SKM-1 treated with dmso at 0.1 percent for 144 hours (cell line): ENCODE results near the gene PRDM11.
"Not testable (repeated sequence)": the region's sequence is repeated elsewhere in the genome, so short reads cannot be mapped to it uniquely, and the experiment has no call there.

Experiments used
- DNase-seq: peaks from one replicate; lab custom pipeline; 2025; ENCODE audit not compliant: unreplicated experiment; lab: John Stamatoyannopoulos, UW

Gene PRDM11

DNA sequence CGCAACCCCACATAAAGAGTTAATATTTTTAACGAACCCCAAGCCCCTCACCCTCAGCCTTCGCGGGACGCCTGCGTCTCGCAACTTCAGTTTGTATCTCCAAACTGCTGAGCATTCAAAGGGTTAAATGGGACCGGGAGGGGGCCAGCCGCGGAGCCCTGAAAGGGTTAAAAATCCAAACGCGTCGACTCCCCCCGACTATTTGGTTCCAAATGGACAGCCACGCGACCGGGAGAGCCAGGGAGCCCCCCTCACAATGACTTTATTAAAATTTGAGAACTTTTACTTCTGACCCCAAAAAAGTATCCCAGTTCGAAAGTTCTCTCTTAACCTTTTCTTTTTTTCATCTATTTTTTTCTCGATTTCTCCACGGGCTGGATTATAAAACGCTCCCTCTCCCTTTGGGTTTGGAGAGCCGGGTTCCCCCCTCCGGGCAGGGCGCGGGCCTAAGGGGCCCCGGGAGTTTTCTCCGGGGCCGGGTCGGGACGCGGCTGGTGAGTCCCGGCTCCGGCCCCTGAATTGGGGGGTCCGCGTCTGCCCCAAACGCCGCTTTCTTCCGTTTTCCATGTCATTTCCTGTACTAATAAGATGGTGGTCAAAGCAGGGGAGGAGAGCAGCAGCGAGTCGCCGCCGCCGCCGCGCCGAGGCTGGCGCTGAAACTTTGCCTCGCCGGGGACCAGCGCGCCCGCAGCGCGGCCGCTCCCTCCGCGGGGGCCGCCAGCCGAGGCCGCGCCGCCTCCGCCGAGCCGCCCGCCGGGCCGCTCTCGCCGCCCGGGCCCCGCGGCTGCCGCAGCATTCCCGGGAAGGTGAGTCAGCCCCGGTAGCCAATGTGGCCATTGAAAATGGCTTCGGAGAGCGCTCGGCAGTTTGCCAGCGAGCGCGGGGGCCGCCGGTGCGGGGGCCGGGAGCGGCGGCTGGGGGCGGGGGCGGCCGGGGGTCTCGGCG is at the start of gene PRDM11:
Gene PRDM11, plus strand, starts transcription at position 568 of the 945 bp plus-strand sequence. CDS start 35,128 bp downstream, outside the sequence.
- DNase-seq = peak; percentile 32

DNA sequence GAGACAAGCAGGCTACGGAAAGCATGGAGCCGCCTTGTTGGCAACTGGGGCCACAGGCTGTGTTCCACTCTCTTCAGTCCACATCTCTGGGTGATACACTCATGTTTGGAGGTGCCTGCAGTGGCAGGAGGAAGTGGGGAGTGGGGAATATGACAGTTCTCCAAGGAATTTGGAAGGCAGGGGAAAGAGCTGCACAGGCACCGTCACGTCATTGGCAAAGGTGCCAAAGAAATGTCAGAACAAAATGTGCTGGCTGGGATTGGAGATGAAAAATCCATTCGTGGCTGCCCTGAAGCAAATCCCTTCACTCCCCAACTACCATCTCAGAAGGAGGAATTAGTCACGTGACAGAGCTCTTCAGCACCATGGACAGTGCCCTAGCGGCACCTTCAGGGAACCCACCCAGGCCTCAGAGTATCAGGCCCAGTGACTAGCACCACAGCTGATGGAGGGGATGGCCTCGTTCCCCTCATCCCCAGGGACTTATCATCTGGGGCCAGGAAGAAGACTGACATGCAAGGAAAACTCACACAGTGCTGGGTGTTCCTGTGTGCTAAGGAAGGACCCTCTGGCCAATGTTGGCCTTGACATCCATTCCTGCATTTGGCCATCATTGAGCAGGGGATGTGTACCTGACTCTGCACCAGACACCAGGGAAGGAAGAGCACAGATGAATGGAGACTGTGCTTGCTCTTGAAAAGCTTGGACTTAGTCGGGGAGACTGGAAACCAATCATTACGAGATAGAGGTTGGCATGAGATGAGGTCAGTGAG is 48.5 kb upstream of the PRDM11 start:
- no peak for DNase-seq

DNA sequence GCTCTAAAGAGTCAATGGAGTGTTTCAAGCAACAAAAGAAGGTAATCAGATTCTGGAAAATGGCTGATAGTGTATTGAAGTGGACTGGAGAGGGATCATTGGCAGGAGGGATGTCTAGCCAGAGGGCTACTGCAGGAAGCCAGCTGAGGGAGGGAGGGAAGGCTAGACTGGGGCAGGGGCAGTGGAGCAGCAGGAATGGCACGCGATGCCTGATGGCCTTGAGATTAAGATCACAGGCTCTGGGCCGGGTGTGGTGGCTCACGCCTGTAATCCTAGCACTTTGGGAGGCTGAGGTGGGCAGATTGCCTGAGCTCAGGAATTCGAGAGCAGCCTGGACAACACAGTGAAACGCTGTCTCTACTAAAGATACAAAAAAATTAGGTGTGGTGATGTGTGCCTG is 47.5 kb upstream of the PRDM11 start:
- DNase-seq = no peak

DNA sequence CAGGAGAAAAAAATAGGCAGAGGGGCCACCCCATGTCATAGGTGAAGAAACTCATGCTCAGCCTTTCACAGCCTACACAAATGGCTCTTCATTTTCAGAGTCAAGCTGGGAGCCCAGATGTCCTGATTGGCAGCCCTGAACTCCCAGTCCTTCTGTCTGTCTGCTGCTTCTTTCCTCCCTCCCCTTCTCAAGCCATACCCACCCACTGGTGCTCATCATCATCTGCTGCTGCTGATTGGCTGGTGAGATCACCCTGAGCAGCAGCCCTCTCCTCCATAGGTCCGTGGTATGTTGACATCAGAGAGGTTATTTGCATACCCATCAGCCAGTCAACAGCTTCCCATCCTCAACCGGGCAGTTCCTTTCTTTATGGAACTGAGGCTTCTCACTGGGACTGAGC is 46.1 kb upstream of the PRDM11 start:
- peak; percentile 22 for DNase-seq

DNA sequence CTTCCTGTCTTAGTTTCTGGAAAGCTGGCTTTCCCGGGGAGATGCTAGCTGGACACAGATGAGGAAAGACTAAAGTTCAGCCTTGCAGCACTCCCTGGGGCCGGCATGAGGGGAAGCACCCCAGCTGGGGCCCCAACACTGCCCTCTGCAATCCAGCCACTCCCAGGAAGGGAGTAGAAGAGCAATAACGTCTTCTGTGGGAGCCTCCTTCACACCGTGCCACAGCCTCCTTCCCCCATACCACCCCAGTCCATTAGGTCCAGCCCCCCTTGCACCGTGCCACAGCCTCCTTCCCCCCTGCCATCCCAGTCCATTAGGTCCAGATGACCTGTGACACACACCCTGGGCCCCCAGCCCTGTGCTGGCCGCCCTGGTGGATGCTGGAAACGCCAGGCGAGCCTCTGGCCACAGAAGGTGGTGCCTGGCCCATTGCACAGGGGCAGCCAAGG is 44.1 kb upstream of the PRDM11 start:
- DNase-seq = peak; percentile 37

DNA sequence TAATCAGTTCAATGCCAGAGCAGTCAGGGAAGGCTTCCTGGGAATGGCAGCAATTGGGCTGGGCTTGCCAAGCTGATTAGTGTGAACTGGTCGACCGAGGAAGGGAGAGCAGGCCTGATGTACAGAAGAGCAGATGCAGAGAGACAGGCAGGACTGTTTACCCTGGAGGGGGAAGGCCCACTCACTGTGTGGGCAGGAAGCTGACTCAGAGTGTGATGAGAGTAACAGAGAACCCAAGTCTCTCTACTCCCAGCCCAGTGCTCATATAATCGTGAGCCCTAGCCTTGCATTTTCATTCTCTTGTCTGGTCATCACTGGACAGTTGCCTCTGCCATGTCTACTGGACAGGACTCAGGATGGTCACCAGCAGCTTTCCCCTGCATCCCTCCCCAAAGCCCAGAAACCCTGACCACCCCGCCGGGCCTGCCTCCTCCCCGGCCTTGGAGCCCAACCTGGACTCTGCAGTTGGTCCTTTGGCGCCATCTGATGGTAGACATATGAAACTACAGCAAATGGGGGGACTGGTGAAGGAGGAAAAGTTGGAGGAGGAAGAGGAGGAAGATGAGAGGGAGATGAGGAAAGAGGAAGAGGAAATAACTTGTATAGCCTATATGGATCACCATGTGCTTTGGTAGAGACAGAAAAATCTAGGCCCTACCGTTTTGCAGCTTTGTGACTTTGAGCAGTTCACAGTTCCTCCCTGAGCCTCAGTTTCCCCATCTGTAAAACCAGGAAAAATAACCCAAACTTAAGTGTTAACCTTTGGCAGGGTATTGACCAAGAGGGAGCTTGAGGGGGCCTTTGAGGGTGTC is 43.4 kb upstream of the PRDM11 start:
- DNase-seq = peak; percentile 84

DNA sequence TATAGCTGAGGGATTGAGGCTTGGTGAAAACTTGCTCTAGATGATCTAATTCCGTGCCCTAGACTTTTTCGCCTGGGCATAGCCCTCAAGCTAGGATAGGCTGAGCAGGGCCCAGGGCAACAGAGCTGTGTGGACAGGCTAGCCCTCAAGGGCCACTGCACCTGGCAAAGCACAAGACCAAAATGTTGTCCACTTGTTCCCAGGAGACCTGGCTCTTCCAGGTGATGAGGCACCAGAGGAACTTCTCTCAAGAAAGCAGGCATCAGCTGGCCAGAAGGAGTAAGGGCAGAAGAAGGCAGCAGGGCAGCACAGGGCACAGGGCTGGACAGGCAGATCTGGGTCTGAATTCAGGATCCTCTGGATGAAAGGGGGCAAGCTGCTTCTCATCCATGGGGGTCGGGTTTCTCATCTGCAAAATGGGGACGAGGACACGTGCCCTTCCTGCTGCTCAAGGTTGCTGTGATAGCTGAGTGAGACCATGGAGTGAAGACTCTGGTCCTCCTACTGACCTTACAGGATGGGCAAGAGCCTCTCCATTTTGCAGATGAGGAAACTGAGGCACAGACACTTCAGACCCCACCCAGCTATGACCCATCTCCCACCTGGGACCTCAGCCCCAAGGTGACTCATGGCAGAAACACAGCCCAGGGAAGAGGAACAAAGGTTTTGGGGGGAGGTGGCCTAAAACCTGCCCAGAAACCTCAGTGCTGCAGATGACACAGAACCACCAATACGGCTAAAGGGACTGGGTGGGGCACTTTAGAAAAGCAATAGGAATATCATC is 42.2 kb upstream of the PRDM11 start:
- no peak for DNase-seq

DNA sequence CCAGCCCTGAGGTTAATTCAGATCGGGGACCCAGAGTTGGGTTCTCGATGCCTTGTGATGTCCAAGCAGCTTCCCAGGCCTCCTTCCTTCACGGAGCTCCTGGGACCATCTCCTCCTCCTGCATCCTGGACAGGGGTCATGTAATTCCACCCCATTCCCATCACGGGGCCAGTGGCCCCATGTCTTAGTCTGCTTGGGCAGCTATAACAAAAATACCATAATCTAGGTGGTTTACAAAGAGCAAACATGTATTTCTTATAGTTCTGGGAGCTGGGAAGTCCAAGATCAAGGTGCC is 41.7 kb upstream of the PRDM11 start:
- DNase-seq = no peak

DNA sequence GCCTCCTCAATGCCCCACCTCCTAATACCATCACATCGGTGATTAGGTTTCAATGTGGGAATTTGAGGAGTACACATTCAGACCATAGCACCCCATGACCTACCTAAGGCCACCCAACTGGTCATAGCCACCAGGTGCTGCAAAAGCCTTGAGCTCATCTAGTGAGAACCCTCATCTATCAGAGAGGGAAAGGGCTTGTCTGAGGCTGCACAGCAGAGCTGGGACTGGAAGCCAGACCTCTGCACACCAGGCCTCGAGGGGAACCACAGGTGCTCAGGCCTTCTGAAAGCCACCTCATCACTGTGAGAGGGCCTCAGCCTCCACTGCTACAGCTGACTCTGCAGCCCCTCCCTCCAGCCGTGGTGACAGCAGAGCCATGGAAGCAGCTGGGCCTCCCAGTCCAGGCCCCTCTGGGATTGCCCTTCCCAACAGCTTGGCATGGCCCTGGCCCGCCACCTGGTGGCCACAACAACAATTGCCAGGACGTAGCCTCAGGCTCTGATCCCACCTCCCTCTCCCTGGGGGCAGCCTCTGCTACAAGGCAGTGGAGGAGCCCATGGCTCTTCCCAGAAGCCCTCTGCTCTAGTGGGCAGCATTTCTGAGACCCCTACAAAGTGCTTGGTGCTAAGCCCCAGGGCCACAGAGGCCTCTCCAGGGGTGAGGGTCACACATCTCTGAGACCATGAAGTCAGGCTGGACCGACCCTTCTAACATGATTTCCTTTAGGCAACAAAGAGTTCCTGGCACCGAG is 41.0 kb upstream of the PRDM11 start:
- peak; percentile 36 for DNase-seq

DNA sequence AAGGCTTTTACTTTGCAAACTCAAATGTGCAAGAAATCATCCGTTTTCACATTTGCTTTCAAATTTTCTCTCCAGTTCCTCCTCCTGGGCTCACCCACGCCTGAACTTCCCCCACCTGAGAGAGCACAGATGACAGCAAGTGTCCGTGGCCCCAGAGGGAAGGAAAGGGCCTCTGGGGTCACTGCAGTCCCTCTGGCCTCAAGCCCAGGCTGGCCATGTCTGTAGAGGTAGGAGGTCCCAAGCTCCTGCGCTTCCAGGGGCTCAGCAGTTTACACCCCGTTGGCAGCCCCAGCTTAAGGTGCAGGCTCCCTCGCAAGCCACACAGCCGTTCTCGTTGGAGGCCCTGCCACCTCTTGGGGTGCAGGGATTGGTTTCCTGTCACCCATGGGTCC is 40.5 kb upstream of the PRDM11 start:
- no peak for DNase-seq

DNA sequence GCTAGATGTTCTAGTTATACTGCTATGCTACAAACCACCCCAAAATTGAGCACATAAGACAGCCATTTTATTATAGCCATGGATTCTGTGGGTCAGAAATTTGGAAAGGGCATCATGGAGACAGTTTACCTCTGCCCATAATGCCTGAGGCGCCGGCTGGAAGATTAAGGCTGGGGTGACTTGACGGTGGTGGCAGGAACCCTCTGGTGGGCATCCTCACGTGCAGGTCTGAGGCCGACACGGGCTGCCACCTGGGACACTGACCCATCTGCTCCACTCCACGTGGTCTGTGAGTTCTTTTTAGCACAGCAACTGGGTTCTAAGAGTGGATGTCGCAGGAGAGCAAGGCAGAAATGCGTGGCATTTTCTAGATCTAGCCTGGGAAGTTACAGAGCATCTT is 40.0 kb upstream of the PRDM11 start:
- DNase-seq = no peak

DNA sequence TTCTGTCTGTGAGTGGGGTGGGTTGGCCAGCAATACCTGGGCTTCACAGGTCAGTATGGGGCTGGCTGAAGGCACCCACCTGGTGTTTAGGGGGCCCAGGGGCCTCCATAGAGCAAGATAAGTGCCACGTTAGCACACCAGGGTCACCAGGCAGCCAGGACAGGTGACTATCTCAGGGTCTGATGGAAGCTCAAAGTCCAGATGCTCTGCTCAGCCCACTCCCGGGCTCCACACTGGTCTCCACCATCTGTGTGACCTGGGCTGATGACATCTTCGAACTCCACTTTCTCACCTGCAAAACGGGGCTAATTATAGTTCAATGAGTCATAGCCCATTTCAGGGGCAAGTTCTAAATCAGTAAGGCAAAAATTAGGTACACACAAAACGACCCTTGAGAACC is 39.4 kb upstream of the PRDM11 start:
- no peak for DNase-seq

DNA sequence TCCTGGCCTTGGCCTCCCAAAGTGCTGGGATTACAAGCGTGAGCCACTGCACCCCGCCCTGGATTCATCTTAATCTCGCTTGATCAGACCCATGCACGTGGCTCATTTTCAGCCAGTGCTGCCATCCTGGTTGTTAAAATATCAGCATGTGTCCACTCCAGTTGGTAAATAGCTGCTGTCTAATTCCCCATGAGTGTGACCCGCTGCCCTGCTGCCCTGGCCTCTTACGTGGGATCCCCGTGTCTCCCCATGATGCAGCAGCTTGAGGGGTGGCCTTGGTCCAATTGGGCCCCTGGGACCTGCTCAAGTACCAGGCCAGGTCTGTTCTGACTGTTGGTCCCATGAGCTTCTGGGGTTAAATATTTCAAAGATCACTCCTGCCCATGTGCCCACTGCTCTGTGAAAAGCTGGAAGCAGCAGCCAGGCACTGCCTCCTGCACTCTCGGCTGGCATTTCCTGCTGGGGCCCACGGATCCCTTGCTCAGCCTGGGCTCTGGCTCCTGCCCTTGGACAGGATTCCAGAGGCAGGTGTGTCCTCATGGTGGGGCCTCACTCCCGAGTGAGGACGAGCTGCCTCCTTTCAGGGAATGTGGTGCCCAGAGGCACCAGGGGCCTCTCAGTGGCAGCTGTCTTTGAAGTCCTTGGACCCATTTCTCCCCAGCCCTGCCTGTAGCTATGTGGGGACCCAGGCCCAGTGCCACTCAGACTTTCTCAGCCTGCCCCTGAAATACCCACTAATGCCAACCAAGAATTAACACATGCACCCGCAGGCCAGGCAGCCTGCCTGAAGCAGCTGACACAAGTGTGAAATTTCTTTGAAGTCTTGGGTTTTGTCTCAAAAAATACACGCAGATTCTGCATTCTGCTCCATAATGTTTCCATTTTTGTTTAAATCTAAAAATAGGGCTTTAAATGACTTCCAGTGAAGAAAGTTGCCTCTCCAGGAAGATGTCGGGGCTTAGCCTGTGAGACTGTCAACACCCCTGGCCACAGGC is 38.1 kb upstream of the PRDM11 start:
- DNase-seq = no peak

DNA sequence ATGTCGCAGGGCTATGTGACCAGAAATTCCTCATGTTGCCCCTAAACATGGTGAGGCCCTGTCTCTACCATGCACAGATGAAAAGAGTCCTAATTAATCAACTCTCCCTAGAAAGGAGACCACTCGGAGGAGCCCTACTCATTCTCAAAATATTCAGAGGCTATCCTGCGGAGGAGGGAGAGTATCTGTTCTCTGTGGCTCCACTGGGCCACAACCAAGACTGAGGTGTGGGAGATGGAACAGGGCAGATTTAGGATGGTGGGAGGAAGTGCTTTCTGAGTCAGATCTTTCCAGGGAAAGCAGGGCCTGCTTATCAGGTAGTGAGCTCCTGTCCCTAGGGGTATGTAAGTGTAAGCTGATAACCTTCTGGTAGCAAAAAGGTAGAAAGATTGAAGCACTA is 37.0 kb upstream of the PRDM11 start:
- DNase-seq = no peak

DNA sequence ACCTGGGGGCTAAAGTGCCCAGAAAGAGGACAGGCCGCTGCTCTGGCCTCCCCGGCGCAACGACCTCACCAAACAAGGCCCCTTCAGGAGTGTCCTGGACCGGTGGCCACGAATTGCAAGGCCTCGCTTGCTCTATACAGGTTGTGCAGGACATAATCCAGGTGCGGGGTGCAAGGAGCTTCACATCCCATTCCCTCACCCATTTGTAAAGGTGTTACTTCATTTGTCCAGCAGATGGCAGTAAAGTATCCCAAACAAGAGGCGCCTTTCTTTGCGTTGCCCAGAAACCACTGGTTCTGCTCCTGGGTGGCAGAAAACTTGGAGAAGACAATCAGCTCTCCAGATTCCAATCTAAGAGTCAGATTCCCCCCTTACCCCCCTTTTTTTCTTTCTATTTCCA is 35.9 kb upstream of the PRDM11 start:
- peak; percentile 47 for DNase-seq

DNA sequence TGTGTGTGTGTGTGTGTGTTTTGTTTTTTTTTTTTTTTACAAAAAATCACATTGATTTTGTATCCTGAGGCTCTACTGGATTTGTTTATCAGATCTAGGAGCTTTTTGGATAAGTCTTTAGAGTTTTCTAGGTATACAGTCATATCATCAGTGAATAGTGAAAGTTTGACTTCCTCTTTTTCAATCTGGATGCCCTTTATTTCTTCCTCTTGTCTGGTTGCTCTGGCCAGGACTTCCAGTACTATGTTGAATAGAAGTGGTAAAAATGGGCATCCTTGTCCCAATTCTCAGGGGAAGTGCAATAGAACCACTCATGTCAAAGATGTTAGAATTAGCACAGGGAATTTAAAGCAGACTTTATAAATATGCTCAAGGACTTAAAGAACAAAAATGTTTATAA is 32.6 kb upstream of the PRDM11 start:
- DNase-seq = no peak

DNA sequence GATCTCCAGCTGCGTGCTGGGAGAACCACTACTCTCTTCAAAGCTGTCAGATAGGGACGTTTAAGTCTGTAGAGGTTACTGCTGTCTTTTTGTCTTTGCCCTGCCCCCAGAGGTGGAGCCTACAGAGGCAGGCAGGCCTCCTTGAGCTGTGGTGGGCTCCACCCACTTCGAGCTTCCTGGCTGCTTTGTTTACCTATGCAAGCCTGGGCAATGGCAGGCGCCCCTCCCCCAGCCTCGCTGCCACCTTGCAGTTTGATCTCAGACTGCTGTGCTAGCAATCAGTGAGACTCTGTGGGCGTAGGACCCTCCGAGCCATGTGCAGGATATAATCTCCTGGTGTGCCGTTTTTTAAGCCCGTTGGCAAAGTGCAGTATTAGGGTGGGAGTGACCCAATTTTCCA is 18.6 kb upstream of the PRDM11 start:
- not testable (repeated sequence) for DNase-seq

DNA sequence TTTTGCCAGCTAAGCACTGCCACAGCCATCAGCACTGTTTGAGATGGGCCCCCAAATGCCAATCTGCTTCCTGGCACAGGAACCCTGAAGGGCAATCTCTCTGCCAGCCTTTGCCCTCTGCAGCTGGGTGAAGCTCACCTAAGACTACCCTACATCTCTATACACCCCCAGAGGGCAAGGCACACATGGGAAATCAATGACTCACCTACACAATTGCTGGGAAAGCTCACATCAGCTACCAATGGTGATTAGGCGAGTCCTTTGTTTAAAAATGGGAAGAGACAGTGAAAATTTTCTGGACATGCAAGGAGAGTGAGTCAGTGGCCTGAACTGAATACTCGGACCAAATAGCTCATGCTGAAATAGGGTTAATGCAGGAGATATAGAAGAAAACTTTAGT is 12.6 kb upstream of the PRDM11 start:
- no peak for DNase-seq

DNA sequence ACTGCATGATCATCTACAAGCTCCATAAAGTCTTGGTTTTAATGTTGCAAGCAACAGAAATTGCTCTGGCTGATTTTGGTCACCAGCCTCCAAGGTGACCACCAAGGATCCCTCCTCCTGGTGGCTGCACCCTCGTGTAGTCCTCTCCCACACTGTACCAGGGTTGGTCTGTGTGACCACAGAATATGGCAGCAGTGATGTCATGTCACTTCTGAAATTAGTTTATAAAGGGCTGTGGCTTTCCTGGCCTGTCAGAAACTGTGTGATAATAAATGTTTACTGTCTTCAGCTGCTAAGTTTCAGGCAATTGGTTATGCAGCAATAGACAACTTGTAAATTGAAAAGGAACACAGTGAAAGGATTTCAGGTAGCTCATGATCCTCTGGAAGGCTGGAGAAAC is 5.3 kb upstream of the PRDM11 start:
- DNase-seq = no peak
